22Rv1 (cell line): ENCODE results near the gene IQSEC3.

Experiments
- ZFX ChIP-seq: fragments of 450-650 bp; IDR thresholded peaks from 2 replicates; pipeline ENCODE4 v1.6.1; 2017; ENCODE audit warnings: antibody characterized with exemption, borderline replicate concordance
- TF ChIP-seq, protein P1 (sequence below): fragments of 450-650 bp; IDR thresholded peaks from 2 replicates; pipeline ENCODE4 v1.5.1; 2017; ENCODE audit warnings: mild to moderate bottlenecking

- TF ChIP-seq, protein P1, sequence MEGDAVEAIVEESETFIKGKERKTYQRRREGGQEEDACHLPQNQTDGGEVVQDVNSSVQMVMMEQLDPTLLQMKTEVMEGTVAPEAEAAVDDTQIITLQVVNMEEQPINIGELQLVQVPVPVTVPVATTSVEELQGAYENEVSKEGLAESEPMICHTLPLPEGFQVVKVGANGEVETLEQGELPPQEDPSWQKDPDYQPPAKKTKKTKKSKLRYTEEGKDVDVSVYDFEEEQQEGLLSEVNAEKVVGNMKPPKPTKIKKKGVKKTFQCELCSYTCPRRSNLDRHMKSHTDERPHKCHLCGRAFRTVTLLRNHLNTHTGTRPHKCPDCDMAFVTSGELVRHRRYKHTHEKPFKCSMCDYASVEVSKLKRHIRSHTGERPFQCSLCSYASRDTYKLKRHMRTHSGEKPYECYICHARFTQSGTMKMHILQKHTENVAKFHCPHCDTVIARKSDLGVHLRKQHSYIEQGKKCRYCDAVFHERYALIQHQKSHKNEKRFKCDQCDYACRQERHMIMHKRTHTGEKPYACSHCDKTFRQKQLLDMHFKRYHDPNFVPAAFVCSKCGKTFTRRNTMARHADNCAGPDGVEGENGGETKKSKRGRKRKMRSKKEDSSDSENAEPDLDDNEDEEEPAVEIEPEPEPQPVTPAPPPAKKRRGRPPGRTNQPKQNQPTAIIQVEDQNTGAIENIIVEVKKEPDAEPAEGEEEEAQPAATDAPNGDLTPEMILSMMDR: no peak
- TF ChIP-seq ZFX: no peak
These were observed 96.9 kb downstream of the IQSEC3 start for GRCh38 chr12:163406-163986.
